GM12874 (cell line): ENCODE results near the gene KDM4E.

ENCODE experiments used
- TF ChIP-seq, protein P1 (sequence below): IDR thresholded peaks from 2 replicates; pipeline ENCODE4 v1.5.1; 2011; ENCODE audit warnings: low read depth, mild to moderate bottlenecking, control low read depth, low read length, moderate library complexity; ENCODE audit not compliant: insufficient read depth

Gene KDM4E

DNA sequence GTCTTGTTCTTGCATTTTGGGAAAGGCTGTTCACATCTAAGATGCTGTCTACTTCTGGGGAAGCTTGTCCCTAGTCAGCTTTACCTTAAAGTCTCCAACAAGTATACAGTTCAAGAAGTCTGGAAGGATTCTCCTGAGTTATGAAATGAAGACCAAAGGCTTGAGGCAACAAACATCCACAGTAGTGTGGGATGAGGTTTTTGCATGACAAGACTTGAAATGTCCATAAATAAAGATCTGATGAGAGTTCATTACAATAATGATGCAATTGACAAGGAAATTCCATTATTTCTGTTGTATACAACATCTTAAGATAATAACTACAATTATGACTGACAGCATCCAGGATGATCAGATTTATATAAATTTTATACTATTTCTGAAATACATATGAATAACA lies 21.3 kb upstream of the KDM4E start:
- TF ChIP-seq, protein P1, sequence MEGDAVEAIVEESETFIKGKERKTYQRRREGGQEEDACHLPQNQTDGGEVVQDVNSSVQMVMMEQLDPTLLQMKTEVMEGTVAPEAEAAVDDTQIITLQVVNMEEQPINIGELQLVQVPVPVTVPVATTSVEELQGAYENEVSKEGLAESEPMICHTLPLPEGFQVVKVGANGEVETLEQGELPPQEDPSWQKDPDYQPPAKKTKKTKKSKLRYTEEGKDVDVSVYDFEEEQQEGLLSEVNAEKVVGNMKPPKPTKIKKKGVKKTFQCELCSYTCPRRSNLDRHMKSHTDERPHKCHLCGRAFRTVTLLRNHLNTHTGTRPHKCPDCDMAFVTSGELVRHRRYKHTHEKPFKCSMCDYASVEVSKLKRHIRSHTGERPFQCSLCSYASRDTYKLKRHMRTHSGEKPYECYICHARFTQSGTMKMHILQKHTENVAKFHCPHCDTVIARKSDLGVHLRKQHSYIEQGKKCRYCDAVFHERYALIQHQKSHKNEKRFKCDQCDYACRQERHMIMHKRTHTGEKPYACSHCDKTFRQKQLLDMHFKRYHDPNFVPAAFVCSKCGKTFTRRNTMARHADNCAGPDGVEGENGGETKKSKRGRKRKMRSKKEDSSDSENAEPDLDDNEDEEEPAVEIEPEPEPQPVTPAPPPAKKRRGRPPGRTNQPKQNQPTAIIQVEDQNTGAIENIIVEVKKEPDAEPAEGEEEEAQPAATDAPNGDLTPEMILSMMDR: no peak

GRCh38 chr11:95005642-95006041 lies 19.4 kb upstream of the KDM4E start:
- TF ChIP-seq, protein P1: no peak

DNA sequence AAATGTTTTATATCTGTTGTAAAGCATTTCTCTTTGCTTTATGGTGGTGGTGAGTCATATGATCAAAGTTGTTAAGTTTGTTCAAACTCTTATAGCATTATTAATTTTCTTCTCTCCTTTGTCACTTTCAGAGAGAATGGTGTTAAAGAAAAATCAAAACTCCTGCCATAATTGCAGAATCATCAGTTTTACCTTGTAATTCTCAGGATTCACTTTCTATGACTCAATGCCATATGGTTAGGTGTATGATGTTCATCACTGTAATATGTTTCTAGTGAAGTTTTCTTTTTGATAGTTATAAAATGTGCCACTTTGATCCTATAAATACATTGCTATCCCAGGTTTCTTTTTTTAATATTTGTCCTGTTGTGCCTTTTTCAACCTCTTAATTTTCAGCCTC lies 13.7 kb upstream of the KDM4E start:
- TF ChIP-seq, protein P1: no peak

DNA sequence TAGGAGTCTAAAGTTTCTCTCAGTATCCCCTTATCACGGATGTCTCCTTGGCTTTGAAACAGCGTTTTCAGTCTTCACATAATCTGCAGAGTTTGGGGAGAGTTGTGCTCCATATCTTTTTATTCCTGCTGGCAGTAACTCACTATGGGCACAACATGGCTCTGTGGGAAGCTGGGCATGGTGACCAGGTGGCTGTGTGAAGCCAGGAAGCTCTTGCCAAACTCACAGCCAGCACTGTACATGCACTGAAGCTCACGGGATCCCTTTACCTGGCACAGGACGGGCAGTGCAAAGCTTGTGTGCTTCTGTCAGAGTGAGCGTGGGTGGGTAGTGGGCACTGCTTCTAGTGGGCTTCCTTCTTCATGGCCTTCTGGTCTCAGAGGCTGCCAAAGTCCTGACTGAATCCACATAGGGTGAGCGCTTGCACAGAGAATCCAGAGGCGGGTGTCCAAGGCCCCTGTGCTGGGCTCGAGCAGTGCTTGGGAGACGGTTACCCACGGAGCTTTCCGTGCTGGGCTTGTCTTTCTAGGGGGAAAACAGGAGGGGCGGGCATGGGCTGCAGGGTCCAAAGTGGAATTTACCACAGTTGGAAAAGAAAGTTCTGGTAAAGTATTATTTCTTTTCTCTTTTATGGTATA lies 10.8 kb upstream of the KDM4E start:
- TF ChIP-seq, protein P1: no peak

DNA sequence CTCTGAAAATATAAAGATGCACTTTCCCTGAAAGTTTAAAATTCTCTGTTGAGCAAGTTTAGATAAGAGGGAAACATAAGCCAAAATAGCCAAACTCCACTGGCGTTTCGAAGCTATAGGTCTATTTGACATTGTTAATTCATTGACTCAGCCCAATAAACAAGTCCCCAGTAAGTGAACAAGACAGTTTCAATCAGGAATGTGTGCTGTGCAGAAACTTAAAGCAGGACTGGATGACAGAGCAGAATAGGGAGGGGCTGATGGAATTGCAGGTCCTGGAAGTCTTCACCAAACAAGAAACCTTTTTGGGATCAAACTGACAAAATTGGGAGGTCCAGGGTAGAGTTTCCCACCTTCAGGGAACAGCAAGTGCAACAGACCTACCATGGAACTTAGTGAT lies 8.9 kb upstream of the KDM4E start:
- TF ChIP-seq, protein P1: no peak

- TF ChIP-seq, protein P1: no peak
Measured at GRCh38 chr11:95028357-95028756, 3.3 kb downstream of the KDM4E start.

GRCh38 chr11:95033051-95033450 lies 8.0 kb downstream of the KDM4E start:
- TF ChIP-seq, protein P1: no peak
